ENCODE measurements around the gene GHDC.

DNA sequence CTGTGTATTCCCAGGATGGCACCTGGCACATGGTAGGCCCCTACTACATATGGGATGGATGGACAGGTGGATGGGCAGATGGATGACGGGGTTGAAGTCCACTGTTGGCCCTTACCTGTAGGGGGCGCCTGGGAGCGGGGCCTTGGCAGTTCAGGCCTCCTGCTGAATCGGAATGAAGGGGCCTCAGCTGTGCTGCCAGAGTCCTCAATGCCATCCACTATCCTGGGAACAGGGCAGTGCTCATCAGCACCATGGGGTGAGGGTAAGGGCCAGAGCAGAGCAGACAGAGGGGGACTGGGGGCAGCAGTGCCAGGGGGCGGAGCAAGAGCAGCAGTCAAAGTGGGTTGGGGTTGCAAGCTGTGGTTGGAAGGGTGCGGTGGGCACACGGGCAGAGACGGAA is 31.2 kb downstream of the GHDC start:
- no peak for TF ChIP-seq GATA2 (IDR thresholded peaks at IDR 0.05; ENCODE audit: low read depth, low read length)
- no peak for TF ChIP-seq GATA3 (IDR thresholded peaks at IDR 0.05; ENCODE audit: low read depth, low read length)
